ENCODE data around the gene SEMA4A. TPM values are rescaled to one million over a fixed set of nuclear protein-coding genes. Genes with fewer than 3 reads are reported as not detected.

Gene SEMA4A
- total RNA-seq, 4 donors from 2014 or later = 1.7 to 4.1 (median 2.6) TPM

- no peaks in the 10 kb centered on the region for H3K9me3 ChIP-seq
- TF ChIP-seq CTCF (IDR thresholded peaks at IDR 0.05) = no peak
- no peak for TF ChIP-seq POLR2A (IDR thresholded peaks at IDR 0.05; ENCODE audit: low read depth)
Observed at GRCh38 chr1:156203331-156203730, 49.9 kb downstream of the SEMA4A start.

GRCh38 chr1:156204686-156205085 is 51.3 kb downstream of the SEMA4A start:
- DNase-seq (ENCODE audit: extremely low spot score) = no peak
- Histone ChIP-seq H3K27ac (replicated peaks in 1 of 4) (no peak overlapping the region), H3K4me3 (no peak overlapping the region), H3K36me3 (peaks cover 11 to 91% (median 63%) of the 10 kb centered on the region in 4 donors), H3K27me3 (no peaks in the 10 kb centered on the region), H3K9me3 (no peaks in the 10 kb centered on the region), H3K4me1 (peaks cover 0 to 47% (median 16%) of the 10 kb centered on the region in 4 donors)
- intact Hi-C loops (cut with DNase I) = no loop called here
- WGBS = 93% methylated on average over 3 of the region's 3 CpGs
- no peak for TF ChIP-seq EP300 (IDR thresholded peaks at IDR 0.05)
- TF ChIP-seq CTCF (IDR thresholded peaks at IDR 0.05) = no peak
- no peak for TF ChIP-seq POLR2AphosphoS5 (IDR thresholded peaks at IDR 0.05)
- no peak for TF ChIP-seq POLR2A (IDR thresholded peaks at IDR 0.05; ENCODE audit: low read depth)

More at GRCh38 chr1:156203331-156203730, 49.9 kb downstream of the SEMA4A start:
- H3K27me3 ChIP-seq = no peaks in the 10 kb centered on the region
- no peak for DNase-seq (ENCODE audit: extremely low spot score)
- H3K4me1 ChIP-seq = peaks cover 0 to 49% (median 18%) of the 10 kb centered on the region in 4 donors
- peaks cover 11 to 86% (median 63%) of the 10 kb centered on the region in 4 donors for H3K36me3 ChIP-seq
- no peak overlapping the region for H3K4me3 ChIP-seq
- H3K27ac ChIP-seq (replicated peaks in 1 of 4) = peak overlapping the region in 1 of 4 donors; percentile 33
- intact Hi-C loops (cut with DNase I) = no loop called here

- Histone ChIP-seq H3K36me3 (peaks cover 11 to 65% (median 52%) of the 10 kb centered on the region in 4 donors), H3K27ac (replicated peaks in 1 of 4) (no peak overlapping the region), H3K4me1 (peaks cover 17 to 36% (median 30%) of the 10 kb centered on the region in 4 donors), H3K27me3 (no peaks in the 10 kb centered on the region), H3K9me3 (no peaks in the 10 kb centered on the region), H3K4me3 (no peak overlapping the region)
- WGBS = 95% methylated on average over 3 of the region's 3 CpGs
- TF ChIP-seq POLR2A (IDR thresholded peaks at IDR 0.05; ENCODE audit: low read depth) (no peak), CTCF (IDR thresholded peaks at IDR 0.05) (no peak), POLR2AphosphoS5 (IDR thresholded peaks at IDR 0.05) (no peak), EP300 (IDR thresholded peaks at IDR 0.05) (no peak)
- DNase-seq (ENCODE audit: extremely low spot score) = no peak
- intact Hi-C loops (cut with DNase I) = loop anchor here (5.0 kb wide), 1 partner anchor 114 kb away; no protein-coding TSS in a partner anchor
Observed at GRCh38 chr1:156211243-156211642, 57.9 kb downstream of the SEMA4A start.

GRCh38 chr1:156212130-156212529 is 58.7 kb downstream of the SEMA4A start:
- WGBS = 81% methylated on average over 9 of the region's 9 CpGs
- intact Hi-C loops (cut with DNase I) = loop anchor here (5.0 kb wide), 1 partner anchor 115 kb away; no protein-coding TSS in a partner anchor

GRCh38 chr1:156212833-156213643 is 59.7 kb downstream of the SEMA4A start, which contains the start of gene PMF1:
Gene PMF1, plus strand, starts transcription at chr1:156213007. Its CDS starts 9 bp downstream, at chr1:156213016.
- no peak for TF ChIP-seq EP300 (IDR thresholded peaks at IDR 0.05)
- TF ChIP-seq POLR2AphosphoS5 (IDR thresholded peaks at IDR 0.05) = peak; percentile 76 to 87
- TF ChIP-seq CTCF (IDR thresholded peaks at IDR 0.05) = no peak
- H3K36me3 ChIP-seq = peaks cover 7 to 49% (median 40%) of the 10 kb centered on the region in 4 donors
- peak within 1 kb of the TSS; percentile 88 to 92 (median 90) for H3K27ac ChIP-seq (replicated peaks in 1 of 4)

More at GRCh38 chr1:156212130-156212529, 58.7 kb downstream of the SEMA4A start:
- no peak for DNase-seq (ENCODE audit: extremely low spot score)
- Histone ChIP-seq H3K4me1 (peaks cover 17 to 37% (median 32%) of the 10 kb centered on the region in 4 donors), H3K9me3 (no peaks in the 10 kb centered on the region), H3K27ac (replicated peaks in 1 of 4) (peak overlapping the region; percentile 88 to 92 (median 90)), H3K27me3 (no peaks in the 10 kb centered on the region), H3K36me3 (peaks cover 11 to 58% (median 47%) of the 10 kb centered on the region in 4 donors), H3K4me3 (peak overlapping the region; percentile 63 to 79 (median 64))
- no peak for TF ChIP-seq POLR2AphosphoS5 (IDR thresholded peaks at IDR 0.05)

More at GRCh38 chr1:156212833-156213643, 59.7 kb downstream of the SEMA4A start, which contains the start of gene PMF1:
- H3K4me1 ChIP-seq = peaks cover 22 to 45% (median 40%) of the 10 kb centered on the region in 4 donors
- intact Hi-C loops (cut with DNase I) = loop anchor here (5.0 kb wide), 1 partner anchor 116 kb away; no protein-coding TSS in a partner anchor
- peak; percentile 99 for DNase-seq (ENCODE audit: extremely low spot score)
- H3K27me3 ChIP-seq = no peaks in the 10 kb centered on the region
- WGBS = under 1% methylated on average over 30 of the region's 61 CpGs
- H3K4me3 ChIP-seq = peak within 1 kb of the TSS; percentile 63 to 79 (median 64)
- no peaks in the 10 kb centered on the region for H3K9me3 ChIP-seq
